Activated CD4-positive, alpha-beta T cell treated with anti-CD3 and anti-CD28 coated beads, Interleukin-2, amount 10 ng/mL, durations not matched to agents 24 days and 14 days (primary cell): ENCODE data around the gene FOXD4L1. TPM values are rescaled to one million over a fixed set of nuclear protein-coding genes. Genes with fewer than 3 reads are reported as not detected.
A peak's percentile ranks its signal among the peaks of the same experiment; 100 is the strongest.
"Not testable (repeated sequence)": the region's sequence is repeated elsewhere in the genome, so short reads cannot be mapped to it uniquely, and the experiment has no call there.

Source experiments
- DNase-seq: peaks from one replicate; pipeline ENCODE4 v3.0.0; 2022
- H3K27ac Mint-ChIP-seq: one replicate; pipeline ENCODE4 v1.8.0; 2022; ENCODE audit warnings: mild to moderate bottlenecking, mixed read lengths
- H3K27me3 Mint-ChIP-seq: one replicate; pipeline ENCODE4 v1.8.0; 2022; ENCODE audit warnings: mixed read lengths
- H3K36me3 Mint-ChIP-seq: one replicate; pipeline ENCODE4 v1.8.0; 2022; ENCODE audit warnings: low read depth, mild to moderate bottlenecking, mixed read lengths
- H3K4me1 Mint-ChIP-seq: one replicate; pipeline ENCODE4 v1.8.0; 2021; ENCODE audit warnings: mixed read lengths
- H3K4me3 Mint-ChIP-seq: one replicate; pipeline ENCODE4 v1.8.0; 2022; ENCODE audit warnings: mild to moderate bottlenecking, moderate library complexity, mixed read lengths
- H3K9me3 Mint-ChIP-seq: one replicate; pipeline ENCODE4 v1.8.0; 2021; ENCODE audit warnings: mixed read lengths
- intact Hi-C: fragments of 100-400 bp; cut with micrococcal nuclease; formaldehyde crosslinking; loops from one replicate; pipeline ENCODE4 v1.15.1; 2023
- total RNA-seq: library from RNA; stranded (reverse); gene quantifications from 2 replicates; pipeline ENCODE4 v1.2.3, GENCODE V29; 2022

Gene FOXD4L1
- total RNA-seq, 1 donor from 2014 or later = 0.30 TPM

DNA sequence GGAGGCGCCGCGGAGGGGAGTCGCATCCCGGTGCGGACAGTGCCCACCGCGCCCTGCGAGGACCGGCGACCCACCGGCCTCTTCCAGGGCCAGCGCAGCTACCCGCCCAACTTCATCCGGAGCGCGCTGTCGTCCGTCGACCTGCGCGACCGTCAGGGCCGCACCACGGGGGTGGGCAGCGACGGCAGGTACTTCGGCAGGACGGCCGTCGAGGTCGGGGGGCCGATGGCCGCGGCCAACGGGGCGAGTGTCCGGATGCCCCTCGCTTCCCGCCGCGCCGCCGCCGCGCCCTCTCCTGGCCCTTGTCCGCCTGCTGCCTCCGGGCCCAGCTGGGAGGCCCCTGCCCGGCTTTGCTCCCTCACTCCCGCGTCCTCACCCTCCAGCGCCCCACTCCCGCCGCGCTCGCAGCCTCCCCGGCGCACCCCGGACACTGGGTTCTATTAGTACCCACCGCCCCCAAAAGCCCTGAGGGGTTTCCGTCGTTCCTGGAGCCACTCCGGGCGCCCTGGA is 43.6 kb downstream of the FOXD4L1 start:
- H3K4me1 Mint-ChIP-seq, H3K27ac Mint-ChIP-seq, H3K36me3 Mint-ChIP-seq, intact Hi-C loops, H3K9me3 Mint-ChIP-seq: not testable (repeated sequence)
- Mint-ChIP-seq H3K4me3 (peak overlapping the region; percentile 62), H3K27me3 (peaks cover 15% of the 10 kb centered on the region)
- DNase-seq = peak; percentile 56

DNA sequence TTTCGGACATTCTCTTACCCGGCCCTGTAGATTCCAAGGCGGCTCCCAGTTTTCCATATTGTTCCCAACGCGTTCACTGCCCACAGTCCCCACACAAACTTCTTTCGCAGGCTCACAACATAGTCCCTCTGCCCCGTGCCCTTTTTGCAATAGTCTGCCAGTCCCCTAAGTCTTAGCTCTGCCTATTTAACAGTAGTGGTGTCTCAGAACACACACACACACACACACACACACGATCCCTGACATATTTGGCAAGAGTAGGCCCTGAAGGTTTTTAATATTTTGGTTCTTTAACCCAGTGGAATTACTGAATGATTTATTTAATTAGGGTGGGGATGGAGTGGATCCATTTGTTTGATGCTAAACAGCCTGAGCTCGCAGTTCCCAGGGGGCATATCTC is 44.1 kb downstream of the FOXD4L1 start:
- DNase-seq, intact Hi-C loops, H3K9me3 Mint-ChIP-seq, H3K4me1 Mint-ChIP-seq, H3K36me3 Mint-ChIP-seq, H3K27ac Mint-ChIP-seq: not testable (repeated sequence)
- Mint-ChIP-seq H3K27me3 (peaks cover 17% of the 10 kb centered on the region), H3K4me3 (peak overlapping the region; percentile 62)

Other genes starting within 250 kb of the FOXD4L1 start
- 0.45 and 0.77 TPM in 2 replicates for gene PAX8, start 219.7 kb upstream of the FOXD4L1 start, total RNA-seq
- gene ZNG1B, start 61.0 kb upstream of the FOXD4L1 start, total RNA-seq = 38.6 and 41.7 TPM in 2 replicates
- 21.6 and 23.5 TPM in 2 replicates for gene RABL2A, start 128.6 kb downstream of the FOXD4L1 start, total RNA-seq